GM19023 (cell line): ENCODE results near the gene FTCD.
"Not testable (repeated sequence)": the region's sequence is repeated elsewhere in the genome, so short reads cannot be mapped to it uniquely, and the experiment has no call there.

Source experiments
- ATAC-seq: cut with Tn5 transposase; IDR thresholded peaks from one replicate; pipeline ENCODE4 v1.9.1; 2021; ENCODE audit warnings: mild to moderate bottlenecking, moderate library complexity; ENCODE audit not compliant: unreplicated experiment

The FTCD gene

GRCh38 chr21:46113497-46114176 is 41.7 kb downstream of the FTCD start:
- ATAC-seq: no peak

- ATAC-seq: no peak
Measured at GRCh38 chr21:46112725-46113215, 42.6 kb downstream of the FTCD start.

- ATAC-seq: no peak
Measured at GRCh38 chr21:46111857-46112724, 43.3 kb downstream of the FTCD start.

- no peak for ATAC-seq
Measured at GRCh38 chr21:46111193-46111571, 44.2 kb downstream of the FTCD start.

GRCh38 chr21:46110499-46111192 is 44.7 kb downstream of the FTCD start:
- no peak for ATAC-seq

- no peak for ATAC-seq
Measured at GRCh38 chr21:46109313-46110221, 45.8 kb downstream of the FTCD start.

- no peak for ATAC-seq
Measured at GRCh38 chr21:46108827-46109312, 46.5 kb downstream of the FTCD start.

- not testable (repeated sequence) for ATAC-seq
Measured at GRCh38 chr21:46107376-46107775, 48.0 kb downstream of the FTCD start.

- no peak for ATAC-seq
Measured at GRCh38 chr21:46104104-46104503, 51.3 kb downstream of the FTCD start.

- no peak for ATAC-seq
Measured at GRCh38 chr21:46100906-46101305, 54.5 kb downstream of the FTCD start.

- no peak for ATAC-seq
Measured at GRCh38 chr21:46100426-46100825, 55.0 kb downstream of the FTCD start.

GRCh38 chr21:46100020-46100419 is 55.4 kb downstream of the FTCD start:
- no peak for ATAC-seq

GRCh38 chr21:46099476-46099875 is 55.9 kb downstream of the FTCD start:
- ATAC-seq: no peak

- no peak for ATAC-seq
Measured at GRCh38 chr21:46098303-46099141, 56.9 kb downstream of the FTCD start.

- no peak for ATAC-seq
Measured at GRCh38 chr21:46097336-46098293, 57.8 kb downstream of the FTCD start, which contains the start of gene COL6A2. TSS of gene COL6A2 (plus strand) at chr21:46098112.

- ATAC-seq: no peak
Measured at GRCh38 chr21:46096596-46097335, 58.6 kb downstream of the FTCD start.

GRCh38 chr21:46095814-46096595 is 59.4 kb downstream of the FTCD start:
- no peak for ATAC-seq
